ENCODE data around the gene RIPPLY1. TPM values are rescaled to one million over a fixed set of nuclear protein-coding genes. Genes with fewer than 3 reads are reported as not detected.

The RIPPLY1 gene
- total RNA-seq, 1 donor from 2014 or later: not detected

DNA sequence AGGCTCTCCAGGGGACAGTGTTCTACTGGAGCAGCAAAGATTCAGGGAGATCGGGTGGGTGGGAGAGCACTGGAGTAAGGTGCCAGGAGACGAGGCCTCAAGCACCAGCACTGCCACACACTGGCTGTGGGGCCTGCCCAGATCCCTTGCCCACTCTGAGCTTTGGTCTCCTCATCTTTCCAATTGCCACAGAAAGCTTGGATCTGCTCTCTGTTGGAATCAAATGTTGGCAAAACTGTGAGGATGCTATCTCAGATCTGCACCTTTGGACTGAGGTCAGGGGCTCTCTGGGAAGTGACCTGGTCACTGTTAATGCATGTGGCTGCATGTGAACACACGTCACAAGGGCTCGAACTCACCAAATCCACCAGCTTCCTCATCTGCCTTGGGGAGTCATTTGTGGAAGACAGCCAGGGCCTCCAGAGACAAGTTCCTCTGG is 1.3 kb downstream of the RIPPLY1 start:
- no peak for ATAC-seq
- DNase-seq: no peak
- Histone ChIP-seq H3K4me3 (no peak overlapping the region), H3K9me3 (no peaks in the 10 kb centered on the region), H3K36me3 (no peaks in the 10 kb centered on the region), H3K27ac (no peak overlapping the region), H3K4me1 (no peaks in the 10 kb centered on the region), H3K27me3 (no peaks in the 10 kb centered on the region)
- TF ChIP-seq, protein P1, sequence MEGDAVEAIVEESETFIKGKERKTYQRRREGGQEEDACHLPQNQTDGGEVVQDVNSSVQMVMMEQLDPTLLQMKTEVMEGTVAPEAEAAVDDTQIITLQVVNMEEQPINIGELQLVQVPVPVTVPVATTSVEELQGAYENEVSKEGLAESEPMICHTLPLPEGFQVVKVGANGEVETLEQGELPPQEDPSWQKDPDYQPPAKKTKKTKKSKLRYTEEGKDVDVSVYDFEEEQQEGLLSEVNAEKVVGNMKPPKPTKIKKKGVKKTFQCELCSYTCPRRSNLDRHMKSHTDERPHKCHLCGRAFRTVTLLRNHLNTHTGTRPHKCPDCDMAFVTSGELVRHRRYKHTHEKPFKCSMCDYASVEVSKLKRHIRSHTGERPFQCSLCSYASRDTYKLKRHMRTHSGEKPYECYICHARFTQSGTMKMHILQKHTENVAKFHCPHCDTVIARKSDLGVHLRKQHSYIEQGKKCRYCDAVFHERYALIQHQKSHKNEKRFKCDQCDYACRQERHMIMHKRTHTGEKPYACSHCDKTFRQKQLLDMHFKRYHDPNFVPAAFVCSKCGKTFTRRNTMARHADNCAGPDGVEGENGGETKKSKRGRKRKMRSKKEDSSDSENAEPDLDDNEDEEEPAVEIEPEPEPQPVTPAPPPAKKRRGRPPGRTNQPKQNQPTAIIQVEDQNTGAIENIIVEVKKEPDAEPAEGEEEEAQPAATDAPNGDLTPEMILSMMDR (IDR thresholded peaks at IDR 0.05): no peak
- intact Hi-C loops (cut with DNase I): no loop called here

DNA sequence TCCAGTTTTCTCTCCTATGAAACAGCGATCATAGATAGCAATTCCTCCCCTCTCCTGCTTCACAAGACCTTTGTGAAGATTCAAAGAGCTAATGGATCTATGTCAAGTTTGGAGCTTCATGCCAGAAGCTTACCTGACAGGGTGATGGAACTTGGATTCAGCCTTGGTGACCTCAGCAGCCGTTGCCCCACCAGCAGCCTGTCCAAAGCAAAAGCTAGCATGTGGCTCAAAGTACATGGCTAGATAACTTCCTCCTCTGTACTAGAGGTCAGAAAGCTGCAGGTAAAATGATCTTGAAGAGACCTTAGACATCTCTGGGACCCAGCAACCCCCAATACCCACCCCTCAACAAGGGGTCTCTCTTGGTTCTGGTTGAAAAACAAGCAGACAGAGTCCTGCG is 1.8 kb downstream of the RIPPLY1 start:
- no peaks in the 10 kb centered on the region for H3K36me3 ChIP-seq
- TF ChIP-seq, protein P1 (IDR thresholded peaks at IDR 0.05): no peak
- no peak for ATAC-seq
- H3K9me3 ChIP-seq: no peaks in the 10 kb centered on the region
- no peak overlapping the region for H3K4me3 ChIP-seq
- no peaks in the 10 kb centered on the region for H3K4me1 ChIP-seq
- intact Hi-C loops (cut with DNase I): no loop called here
- H3K27me3 ChIP-seq: no peaks in the 10 kb centered on the region
- H3K27ac ChIP-seq: no peak overlapping the region
- DNase-seq: no peak

DNA sequence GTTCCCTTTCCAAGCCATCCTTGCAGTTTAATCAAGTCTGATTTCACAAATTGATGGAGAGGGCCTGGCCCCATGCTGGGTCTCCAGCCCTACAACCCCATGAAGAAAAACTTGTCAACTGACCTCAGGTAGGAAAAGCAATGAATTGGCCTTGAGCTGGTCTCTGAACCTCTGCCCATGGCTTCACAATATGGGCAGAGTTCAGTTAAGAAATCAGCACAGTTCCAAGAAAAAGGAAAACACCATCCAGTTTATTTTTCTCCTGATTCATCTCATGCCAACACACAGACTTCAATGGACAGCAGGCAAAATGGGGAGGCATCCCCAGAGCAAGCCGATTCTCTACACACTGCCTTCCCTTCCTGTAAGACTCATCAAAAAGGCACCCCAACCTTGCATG is 3.3 kb downstream of the RIPPLY1 start:
- TF ChIP-seq, protein P1 (IDR thresholded peaks at IDR 0.05): no peak
- intact Hi-C loops (cut with DNase I): loop anchor here (10.0 kb wide), 1 partner anchor 55 kb away; no protein-coding TSS in a partner anchor
- H3K4me1 ChIP-seq: no peaks in the 10 kb centered on the region
- no peaks in the 10 kb centered on the region for H3K27me3 ChIP-seq
- no peaks in the 10 kb centered on the region for H3K9me3 ChIP-seq
- no peaks in the 10 kb centered on the region for H3K36me3 ChIP-seq
- no peak for DNase-seq
- no peak overlapping the region for H3K4me3 ChIP-seq
- ATAC-seq: no peak
- no peak overlapping the region for H3K27ac ChIP-seq

DNA sequence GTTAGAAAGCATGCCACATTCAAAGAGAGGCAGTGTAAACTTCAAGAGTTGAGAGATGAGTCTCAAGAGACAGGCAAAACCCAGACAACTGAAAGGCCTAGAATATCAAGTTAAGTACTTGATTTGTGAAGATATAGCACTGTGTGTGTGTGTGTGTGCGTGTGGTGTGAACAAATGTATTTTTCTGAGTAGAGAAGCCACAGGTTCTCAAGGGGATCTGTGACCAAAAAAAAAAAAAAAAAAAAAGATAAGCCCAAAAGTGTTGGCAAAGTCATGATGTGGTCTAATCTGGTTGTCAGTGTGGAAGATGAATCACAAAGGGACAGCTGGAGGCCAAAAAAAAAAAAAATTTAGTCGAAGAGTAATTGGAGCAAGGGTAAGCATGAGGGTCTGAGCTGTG is 3.9 kb downstream of the RIPPLY1 start:
- Histone ChIP-seq H3K27me3 (no peaks in the 10 kb centered on the region), H3K9me3 (no peaks in the 10 kb centered on the region), H3K27ac (no peak overlapping the region), H3K4me1 (no peaks in the 10 kb centered on the region), H3K36me3 (no peaks in the 10 kb centered on the region), H3K4me3 (no peak overlapping the region)
- intact Hi-C loops (cut with DNase I): loop anchor here (10.0 kb wide), 1 partner anchor 56 kb away; no protein-coding TSS in a partner anchor
- DNase-seq (no peak), ATAC-seq (no peak)
- TF ChIP-seq, protein P1 (IDR thresholded peaks at IDR 0.05): no peak

DNA sequence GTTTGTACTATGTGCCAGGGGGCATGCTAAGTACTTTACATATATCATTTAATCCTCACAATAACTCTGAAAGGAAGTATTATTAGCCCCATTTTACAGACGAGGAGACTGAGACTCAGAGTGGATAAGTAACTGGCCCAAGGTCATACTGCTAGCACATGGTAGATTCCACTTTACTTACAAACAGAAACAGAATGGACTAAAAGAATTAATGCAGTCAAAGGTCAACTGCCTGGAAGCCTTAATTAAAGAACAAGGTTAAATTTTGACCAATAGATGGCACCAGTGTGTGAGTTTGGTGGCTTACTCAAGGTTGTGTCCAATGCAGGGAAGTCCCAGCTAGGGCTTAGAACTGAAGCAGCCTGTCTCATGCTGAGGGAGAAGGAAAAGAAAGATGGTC is 4.7 kb downstream of the RIPPLY1 start:
- Histone ChIP-seq H3K4me3 (no peak overlapping the region), H3K36me3 (no peaks in the 10 kb centered on the region), H3K27me3 (no peaks in the 10 kb centered on the region), H3K4me1 (no peaks in the 10 kb centered on the region), H3K27ac (no peak overlapping the region), H3K9me3 (no peaks in the 10 kb centered on the region)
- intact Hi-C loops (cut with DNase I): loop anchor here (10.0 kb wide), 1 partner anchor 56 kb away; no protein-coding TSS in a partner anchor
- TF ChIP-seq, protein P1 (IDR thresholded peaks at IDR 0.05): peak; percentile 38
- ATAC-seq: peak; percentile 79
- DNase-seq: no peak

DNA sequence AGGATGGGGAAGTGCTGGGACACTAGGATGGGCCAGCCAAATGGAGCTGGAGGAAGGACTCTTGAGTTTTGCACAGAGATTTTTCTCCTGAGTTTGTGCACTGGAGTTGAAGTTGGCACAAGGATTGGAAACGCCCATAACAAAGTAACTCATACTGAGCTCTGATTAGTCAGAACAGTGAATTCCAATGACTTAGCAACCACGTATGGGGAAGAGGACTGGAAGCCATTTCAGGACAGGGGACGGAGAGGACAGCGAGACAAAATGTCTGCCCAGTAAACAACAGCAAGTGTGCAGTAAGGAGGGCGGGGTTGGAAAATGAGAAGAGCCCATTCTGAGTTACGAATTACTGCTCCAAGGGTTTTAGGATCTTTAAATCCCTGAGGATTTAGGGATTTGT is 5.9 kb downstream of the RIPPLY1 start:
- TF ChIP-seq, protein P1 (IDR thresholded peaks at IDR 0.05): no peak
- Histone ChIP-seq H3K4me1 (no peaks in the 10 kb centered on the region), H3K27ac (no peak overlapping the region), H3K27me3 (no peaks in the 10 kb centered on the region), H3K9me3 (no peaks in the 10 kb centered on the region), H3K36me3 (no peaks in the 10 kb centered on the region), H3K4me3 (no peak overlapping the region)
- ATAC-seq: no peak
- intact Hi-C loops (cut with DNase I): loop anchor here (10.0 kb wide), 1 partner anchor 58 kb away; no protein-coding TSS in a partner anchor
- no peak for DNase-seq

All from upper lobe of right lung (tissue), 1 donor.